Esophagus muscularis mucosa (tissue), 4 donors: ENCODE data around the gene C1QL4. TPM values are rescaled to one million over a fixed set of nuclear protein-coding genes. Genes with fewer than 3 reads are reported as not detected.
A peak's percentile ranks its signal among the peaks of the same experiment; 100 is the strongest.
"Not testable (repeated sequence)": the region's sequence is repeated elsewhere in the genome, so short reads cannot be mapped to it uniquely, and the experiment has no call there.

ENCODE experiments used
- DNase-seq: peaks from one replicate; pipeline ENCODE4 v3.0.0-alpha.2; 2017; ENCODE audit errors: extremely low spot score
- H3K27ac ChIP-seq, 4 donors: fragments of 200-600 bp; sonication (generic); replicated peaks in 1 of 4; 1 replicate in 3 of 4; 2 replicates in 1 of 4; pipeline ENCODE4 v1.5.1; 2016 to 2019; ENCODE audit warnings: mild to moderate bottlenecking in 1 of 4
- H3K27me3 ChIP-seq, 4 donors: fragments of 200-600 bp; sonication (generic); one replicate each; pipeline versions ENCODE4 v1.5.1 to v1.6.0; 2016 to 2019
- H3K36me3 ChIP-seq, 4 donors: fragments of 200-600 bp; sonication (generic); one replicate each; pipeline ENCODE4 v1.5.1; 2016 to 2019
- H3K4me1 ChIP-seq, 4 donors: fragments of 200-600 bp; sonication (generic); one replicate each; pipeline ENCODE4 v1.5.1; 2016 to 2019
- H3K4me3 ChIP-seq, 4 donors: fragments of 200-600 bp; sonication (generic); 1 replicate in 2 of 4; 2 replicates in 2 of 4; pipeline ENCODE4 v1.5.1; 2016 to 2019; ENCODE audit warnings: mild to moderate bottlenecking in 4 of 4, moderate library complexity in 1 of 4
- H3K9me3 ChIP-seq, 4 donors: fragments of 200-600 bp; sonication (generic); 1 replicate in 3 of 4; 2 replicates in 1 of 4; pipeline ENCODE4 v1.5.1; 2016 to 2019
- EP300 ChIP-seq: sonication (generic); formaldehyde crosslinking; IDR thresholded peaks from one replicate; pipeline ENCODE4 v1.6.1; 2017; ENCODE audit warnings: antibody characterized with exemption
- POLR2A ChIP-seq: fragments of 450-650 bp; IDR thresholded peaks from one replicate; pipeline ENCODE4 v1.6.1; 2017; ENCODE audit warnings: antibody characterized with exemption, moderate library complexity, mild to moderate bottlenecking, low read depth
- POLR2AphosphoS5 ChIP-seq, 2 donors: sonication (generic); formaldehyde crosslinking; IDR thresholded peaks; one replicate each; pipeline ENCODE4 v1.6.1; 2017; ENCODE audit warnings: antibody characterized with exemption in 2 of 2
- WGBS: methylation state at CpG from one replicate; pipeline ENCODE4 v1.1.5; 2018; 5-methylcytosine and 5-hydroxymethylcytosine counted together
- intact Hi-C: fragments of 100-400 bp; cut with DNase I; formaldehyde crosslinking; loops from one replicate; pipeline ENCODE4 v1.15.1; 2023
- total RNA-seq, 4 donors: library from RNA; depleted of rRNA; stranded (reverse); fragments of >200 nt; gene quantifications; one replicate each; pipeline versions ENCODE4 v1.1.0 to v1.2.1, GENCODE V29; 2016
- TF ChIP-seq, protein P1 (sequence below), 3 experiments: fragments of 200-600 bp in 2 of 3; fragments of 450-650 bp in 1 of 3; sonication (generic) in 2 of 3; IDR thresholded peaks; one replicate each; pipeline ENCODE4 v1.5.1; 2017 to 2019; ENCODE audit warnings: antibody characterized with exemption in 3 of 3, mild to moderate bottlenecking in 2 of 3, moderate library complexity in 1 of 3

The C1QL4 gene
- not detected for total RNA-seq

DNA sequence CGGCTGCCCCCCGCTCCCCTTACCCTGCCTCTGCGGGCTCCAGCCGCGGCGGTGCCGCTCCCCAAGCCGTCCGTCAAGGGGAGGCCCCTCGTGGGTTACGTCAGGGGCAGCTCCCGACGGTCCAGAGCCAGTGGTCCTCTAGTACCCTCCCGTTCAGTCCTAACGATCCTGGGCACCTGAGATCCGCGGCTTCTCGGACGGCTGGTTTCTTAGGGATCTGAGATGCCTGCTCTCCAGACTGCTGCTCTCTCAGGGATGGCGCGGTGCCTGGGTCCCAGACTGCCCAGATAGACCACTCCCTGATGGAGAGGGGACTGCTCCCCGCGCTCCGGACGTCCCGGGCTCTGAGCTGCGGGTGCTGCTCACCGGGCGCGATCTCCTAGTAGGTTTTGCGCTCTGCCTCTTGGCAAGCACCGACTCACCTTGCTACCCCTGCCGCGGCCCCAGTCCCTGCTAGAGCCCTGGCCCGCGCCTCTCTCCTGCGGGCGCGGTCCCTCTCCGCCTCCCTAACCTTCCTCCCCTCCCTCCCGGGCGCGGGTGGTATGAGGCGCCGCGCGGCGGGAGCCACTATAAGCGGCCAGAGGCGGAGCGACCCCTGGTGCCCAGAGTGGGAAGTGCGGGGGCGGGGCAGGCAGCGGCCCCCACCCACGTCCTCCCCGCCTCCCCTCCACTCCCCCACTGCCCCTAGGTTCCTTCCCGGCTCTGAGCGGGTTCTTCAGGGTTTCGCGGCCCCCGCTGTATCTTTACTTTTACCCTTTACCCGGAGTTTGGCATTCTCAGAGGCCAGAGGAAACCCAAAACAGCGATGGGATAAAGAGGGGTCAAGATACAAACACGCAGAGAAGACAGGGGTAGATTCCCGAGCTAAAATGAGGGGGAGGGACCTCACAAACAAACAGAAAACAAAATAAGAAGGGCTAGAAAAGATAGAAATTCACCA, at the start of gene C1QL4:
C1QL4 (minus strand) TSS at position 544 of the 940 bp plus-strand sequence. CDS start 711 bp downstream, outside the sequence.
- H3K27ac ChIP-seq: no peak within 1 kb of the TSS
- peak; percentile 93 for DNase-seq
- no peaks in the 10 kb centered on the region for H3K9me3 ChIP-seq
- peaks cover 1 to 42% (median 27%) of the 10 kb centered on the region in 4 donors for H3K4me1 ChIP-seq
- peaks cover 10 to 89% (median 44%) of the 10 kb centered on the region in 4 donors for H3K27me3 ChIP-seq
- no peaks in the 10 kb centered on the region for H3K36me3 ChIP-seq
- peak within 1 kb of the TSS; percentile 40 to 52 (median 42) for H3K4me3 ChIP-seq
- TF ChIP-seq, protein P1, sequence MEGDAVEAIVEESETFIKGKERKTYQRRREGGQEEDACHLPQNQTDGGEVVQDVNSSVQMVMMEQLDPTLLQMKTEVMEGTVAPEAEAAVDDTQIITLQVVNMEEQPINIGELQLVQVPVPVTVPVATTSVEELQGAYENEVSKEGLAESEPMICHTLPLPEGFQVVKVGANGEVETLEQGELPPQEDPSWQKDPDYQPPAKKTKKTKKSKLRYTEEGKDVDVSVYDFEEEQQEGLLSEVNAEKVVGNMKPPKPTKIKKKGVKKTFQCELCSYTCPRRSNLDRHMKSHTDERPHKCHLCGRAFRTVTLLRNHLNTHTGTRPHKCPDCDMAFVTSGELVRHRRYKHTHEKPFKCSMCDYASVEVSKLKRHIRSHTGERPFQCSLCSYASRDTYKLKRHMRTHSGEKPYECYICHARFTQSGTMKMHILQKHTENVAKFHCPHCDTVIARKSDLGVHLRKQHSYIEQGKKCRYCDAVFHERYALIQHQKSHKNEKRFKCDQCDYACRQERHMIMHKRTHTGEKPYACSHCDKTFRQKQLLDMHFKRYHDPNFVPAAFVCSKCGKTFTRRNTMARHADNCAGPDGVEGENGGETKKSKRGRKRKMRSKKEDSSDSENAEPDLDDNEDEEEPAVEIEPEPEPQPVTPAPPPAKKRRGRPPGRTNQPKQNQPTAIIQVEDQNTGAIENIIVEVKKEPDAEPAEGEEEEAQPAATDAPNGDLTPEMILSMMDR (IDR thresholded peaks at IDR 0.05): peak in 2 of 3 experiments; percentile 79 to 94
- TF ChIP-seq EP300 (no peak), POLR2A (no peak), POLR2AphosphoS5 (IDR thresholded peaks at IDR 0.05) (peak in 1 of 2 donors; percentile 46)
- 2% methylated on average over 28 of the region's 65 CpGs for WGBS
- intact Hi-C loops: no loop called here

DNA sequence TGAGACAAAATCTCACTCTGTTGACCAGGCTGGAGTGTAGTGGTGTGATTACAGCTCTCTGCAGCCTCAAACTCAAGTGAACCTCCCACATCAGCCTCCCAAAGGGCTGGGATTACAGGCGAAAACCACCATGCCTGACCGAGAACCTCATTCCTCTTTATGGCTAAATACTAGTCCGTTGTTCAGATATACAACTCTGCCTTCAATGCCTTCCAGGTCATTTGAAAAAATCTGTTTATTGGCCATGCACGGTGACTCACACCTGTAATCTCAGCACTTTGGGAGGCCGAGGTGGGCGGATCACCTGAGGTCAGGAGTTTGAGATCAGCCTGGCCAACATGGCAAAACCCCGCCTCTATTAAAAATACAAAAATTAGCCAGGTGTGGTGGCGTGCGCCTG, 43.2 kb upstream of the C1QL4 start:
- H3K27ac ChIP-seq, intact Hi-C loops, H3K9me3 ChIP-seq, H3K4me3 ChIP-seq, H3K27me3 ChIP-seq, H3K4me1 ChIP-seq, DNase-seq, H3K36me3 ChIP-seq: not testable (repeated sequence)
- 98% methylated on average over 9 of the region's 9 CpGs for WGBS

DNA sequence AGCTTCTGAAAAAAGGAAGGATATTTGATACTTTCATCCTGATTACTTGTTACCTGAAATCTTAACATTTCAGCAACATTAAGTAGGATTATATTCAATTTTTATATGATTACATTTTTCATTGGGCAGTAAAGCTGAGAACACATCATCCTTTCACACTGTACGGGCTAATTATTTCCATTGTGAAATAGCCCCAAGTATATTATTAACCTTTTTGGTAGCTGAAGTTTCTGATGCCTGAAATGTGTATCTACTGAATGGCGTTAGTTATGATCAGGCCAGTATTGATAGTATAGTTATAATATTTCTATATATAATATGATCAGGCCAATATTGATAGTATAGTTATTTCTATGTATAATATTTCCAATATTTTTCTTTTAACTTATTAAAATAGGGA, 40.4 kb upstream of the C1QL4 start:
- H3K9me3 ChIP-seq: no peaks in the 10 kb centered on the region
- H3K36me3 ChIP-seq: peaks cover 0 to 9% (median 1%) of the 10 kb centered on the region in 4 donors
- WGBS: 81% methylated on average over 2 of the region's 2 CpGs
- H3K27ac ChIP-seq: no peak overlapping the region
- TF ChIP-seq, protein P1 (IDR thresholded peaks at IDR 0.05): no peak
- TF ChIP-seq POLR2AphosphoS5 (IDR thresholded peaks at IDR 0.05) (no peak), EP300 (no peak), POLR2A (no peak)
- DNase-seq: no peak
- intact Hi-C loops: no loop called here
- no peaks in the 10 kb centered on the region for H3K27me3 ChIP-seq
- H3K4me1 ChIP-seq: no peaks in the 10 kb centered on the region
- no peak overlapping the region for H3K4me3 ChIP-seq

DNA sequence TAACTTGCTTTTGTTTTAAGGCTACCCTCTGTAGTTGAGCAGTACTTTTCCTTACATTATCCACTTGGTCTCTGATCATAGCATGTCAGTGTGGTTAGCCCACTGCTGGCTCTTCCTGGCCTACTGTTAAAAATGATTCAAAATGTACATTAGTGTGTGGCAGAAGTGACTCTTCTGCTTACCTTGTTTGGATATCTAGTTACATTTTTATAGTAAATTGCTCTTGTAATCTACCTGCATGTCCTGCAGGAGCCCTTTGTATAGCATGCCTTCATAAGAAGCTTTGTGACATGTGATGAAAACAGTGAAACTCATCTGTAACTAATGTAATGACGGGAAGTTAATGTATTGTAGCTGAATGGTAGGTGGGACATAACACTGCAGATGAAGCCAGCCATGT, 38.4 kb upstream of the C1QL4 start:
- no peak for DNase-seq
- H3K4me3 ChIP-seq: no peak overlapping the region
- no peak overlapping the region for H3K27ac ChIP-seq
- 96% methylated on average over 1 of the region's 1 CpG for WGBS
- intact Hi-C loops: no loop called here
- TF ChIP-seq, protein P1 (IDR thresholded peaks at IDR 0.05): no peak
- TF ChIP-seq POLR2A (no peak), POLR2AphosphoS5 (IDR thresholded peaks at IDR 0.05) (no peak), EP300 (no peak)
- H3K36me3 ChIP-seq: peaks cover 0 to 9% (median 1%) of the 10 kb centered on the region in 4 donors
- no peaks in the 10 kb centered on the region for H3K4me1 ChIP-seq
- no peaks in the 10 kb centered on the region for H3K27me3 ChIP-seq
- H3K9me3 ChIP-seq: no peaks in the 10 kb centered on the region

DNA sequence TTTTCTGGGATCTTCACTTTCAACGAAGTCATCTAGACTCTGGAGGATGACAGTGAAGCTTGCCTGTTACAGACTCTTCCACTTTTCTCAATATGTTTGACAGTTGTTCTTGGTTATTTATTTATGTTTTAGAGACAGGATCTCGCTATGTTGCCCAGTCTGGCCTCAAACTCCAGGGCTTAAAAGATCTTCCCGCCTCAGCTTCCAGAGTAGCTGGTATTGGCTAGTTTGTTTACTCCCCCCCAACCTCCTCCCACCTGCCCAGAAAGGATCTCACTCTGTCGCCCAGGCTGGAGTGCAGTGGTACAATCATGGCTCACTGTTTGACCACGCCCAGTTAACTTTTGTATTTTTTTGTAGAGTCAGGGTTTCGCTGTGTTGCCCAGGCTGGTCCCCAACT, 33.6 kb upstream of the C1QL4 start:
- Histone ChIP-seq H3K4me1 (peaks cover 27 to 33% (median 28%) of the 10 kb centered on the region in 4 donors), H3K9me3 (no peaks in the 10 kb centered on the region), H3K36me3 (peaks cover 0 to 9% (median 1%) of the 10 kb centered on the region in 4 donors), H3K27ac (no peak overlapping the region), H3K4me3 (no peak overlapping the region), H3K27me3 (no peaks in the 10 kb centered on the region)
- TF ChIP-seq, protein P1 (IDR thresholded peaks at IDR 0.05): no peak
- TF ChIP-seq POLR2A (no peak), EP300 (no peak), POLR2AphosphoS5 (IDR thresholded peaks at IDR 0.05) (no peak)
- WGBS: 95% methylated on average over 6 of the region's 6 CpGs
- intact Hi-C loops: no loop called here
- DNase-seq: no peak
